NCI-H2171 (cell line): ENCODE data around the gene C7orf57.
"Not testable (repeated sequence)": the region's sequence is repeated elsewhere in the genome, so short reads cannot be mapped to it uniquely, and the experiment has no call there.

ENCODE experiments used
- DNase-seq: peaks from one replicate; lab custom pipeline; 2025; lab: John Stamatoyannopoulos, UW

C7orf57 gene

DNA sequence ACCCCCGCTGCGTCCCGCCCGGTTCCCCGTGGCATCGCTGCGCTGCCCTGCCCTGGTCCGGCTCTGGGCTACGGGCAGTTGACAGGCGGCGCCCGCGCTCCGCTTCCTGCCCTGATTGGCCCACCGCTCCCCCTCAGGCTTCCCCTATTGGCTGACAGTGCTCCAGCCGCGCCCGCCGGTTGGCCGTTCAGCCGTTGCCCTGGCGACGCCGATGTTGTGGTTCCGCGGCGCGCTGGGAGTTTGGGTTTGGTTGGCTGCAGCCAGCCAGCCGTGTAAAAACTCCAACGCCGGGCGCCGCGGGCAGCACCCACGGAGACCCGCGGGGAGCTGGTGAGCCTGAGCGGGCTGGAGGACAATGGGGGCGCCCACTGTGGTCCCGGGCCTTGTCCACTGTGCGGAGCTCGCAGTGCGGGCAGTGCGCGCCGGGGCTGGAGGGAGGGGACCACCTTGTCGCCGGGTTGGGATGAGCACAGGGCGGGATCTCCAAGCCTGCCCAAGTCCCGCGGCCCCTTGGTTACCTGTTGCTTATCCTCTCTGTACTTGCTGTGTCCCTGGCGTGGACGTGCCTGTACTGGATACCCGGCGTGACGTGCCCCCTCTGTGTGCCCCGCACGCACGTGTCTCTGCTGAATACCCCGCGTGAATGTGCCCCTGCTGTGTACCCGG, at the start of gene C7orf57:
TSS of gene C7orf57 (plus strand) at position 243 of the 666 bp plus-strand sequence. CDS start 766 bp downstream, outside the sequence.
- DNase-seq = peak; percentile 49

DNA sequence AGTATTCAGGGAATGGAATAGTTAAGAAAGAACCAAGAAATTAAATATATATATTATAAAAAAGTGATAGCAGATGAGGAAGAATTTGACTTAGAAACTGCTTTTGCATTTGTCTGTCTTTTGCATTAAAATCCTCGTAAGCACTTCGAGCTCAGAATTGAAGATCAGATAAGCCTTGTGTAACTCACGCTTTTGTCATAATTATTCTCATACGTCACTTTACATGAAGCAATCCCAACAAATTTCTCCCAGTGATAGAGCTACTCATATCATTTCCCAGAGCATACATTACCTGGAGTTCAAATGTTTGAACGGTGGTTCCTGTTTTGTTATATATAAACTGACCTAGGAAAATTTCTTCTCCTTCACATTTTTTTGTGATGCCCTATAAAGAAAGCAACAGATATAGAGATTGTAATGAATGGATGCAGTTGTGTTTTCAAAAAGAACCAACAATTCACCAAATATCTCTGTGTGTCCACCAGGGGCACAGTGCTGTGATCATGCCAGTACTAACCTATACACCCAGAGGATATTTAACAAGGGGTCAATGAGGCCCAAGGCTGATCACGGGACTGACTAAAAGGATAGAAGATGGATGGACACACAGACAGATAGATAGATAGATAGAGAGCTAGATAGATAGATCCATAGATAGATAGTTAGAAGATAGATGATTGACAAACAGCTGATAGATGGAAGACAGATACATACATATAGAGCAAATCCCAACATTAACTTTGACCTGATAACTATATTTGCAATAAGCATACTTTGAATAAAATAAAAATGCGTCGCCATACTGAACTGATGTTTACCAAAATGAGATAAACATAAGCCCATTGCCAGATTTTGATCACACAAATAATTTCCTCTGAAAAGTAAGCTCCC, 46.6 kb upstream of the C7orf57 start:
- no peak for DNase-seq

DNA sequence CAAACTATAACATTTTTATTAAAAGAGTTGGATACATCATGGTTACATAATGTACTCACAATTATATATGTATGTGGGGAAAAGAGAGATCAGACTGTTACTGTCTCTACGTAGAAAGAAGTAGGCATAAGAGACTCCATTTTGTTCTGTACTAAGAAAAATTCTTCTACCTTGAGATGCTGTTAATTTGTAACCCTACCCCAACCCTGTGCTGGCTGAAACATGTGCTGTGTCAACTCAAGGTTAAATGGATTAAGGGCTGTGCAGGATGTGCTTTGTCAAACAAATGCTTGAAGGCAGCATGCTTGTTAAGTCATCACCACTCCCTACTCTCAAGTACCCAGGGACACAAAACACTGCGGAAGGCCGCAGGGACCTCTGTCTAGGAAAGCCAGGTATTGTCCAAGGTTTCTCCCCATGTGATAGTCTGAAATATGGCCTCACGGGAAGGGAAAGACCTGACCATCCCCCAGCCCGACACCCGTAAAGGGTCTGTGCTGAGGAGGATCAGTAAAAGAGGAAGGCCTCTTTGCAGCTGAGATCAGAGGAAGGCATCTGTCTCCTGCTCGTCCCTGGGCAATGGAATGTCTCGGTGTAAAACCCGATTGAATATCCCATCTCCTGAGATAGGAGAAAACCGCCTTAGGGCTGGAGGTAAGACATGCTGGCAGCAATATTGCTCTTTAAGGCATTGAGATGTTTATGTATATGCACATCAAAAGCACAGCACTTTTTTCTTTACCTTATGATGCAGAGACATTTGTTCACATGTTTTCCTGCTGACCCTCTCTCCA, 45.5 kb upstream of the C7orf57 start:
- DNase-seq = not testable (repeated sequence)

DNA sequence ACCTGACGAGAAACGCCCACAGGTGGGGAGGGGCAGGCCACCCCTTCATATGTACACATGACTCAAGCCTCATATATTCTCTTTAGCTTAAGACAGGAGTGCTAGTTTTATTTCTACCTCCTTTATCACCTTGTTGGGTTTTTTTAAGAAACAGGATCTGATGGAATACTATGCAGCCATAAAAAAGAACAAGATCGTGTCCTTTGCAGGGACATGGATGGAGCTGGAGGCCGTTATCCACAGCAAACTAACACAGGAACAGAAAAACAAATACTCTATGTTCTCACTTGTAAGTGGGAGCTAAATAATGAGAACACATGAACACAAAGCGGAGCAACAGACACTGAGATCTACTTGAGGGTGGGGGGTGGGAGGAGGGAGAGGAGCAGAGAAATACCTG, 44.8 kb upstream of the C7orf57 start:
- no peak for DNase-seq

DNA sequence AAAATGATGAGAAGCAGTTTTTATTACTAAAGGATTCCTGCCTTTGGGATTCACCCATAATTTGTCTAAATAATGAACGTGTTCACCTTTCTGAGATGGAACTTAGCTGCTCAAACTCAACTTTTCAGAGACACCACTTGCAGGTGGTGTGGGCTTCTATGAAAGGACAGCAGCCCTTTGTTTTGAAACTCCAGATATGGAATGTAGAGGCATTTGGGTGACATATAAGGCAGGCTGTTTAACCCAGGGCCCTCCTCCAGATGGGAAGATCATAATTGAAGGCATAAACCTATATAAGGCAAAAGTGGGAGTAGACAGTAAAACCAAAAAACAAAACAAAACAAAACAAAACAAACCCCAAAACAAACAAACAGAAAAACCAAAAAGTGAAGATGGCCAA, 44.1 kb upstream of the C7orf57 start:
- no peak for DNase-seq

DNA sequence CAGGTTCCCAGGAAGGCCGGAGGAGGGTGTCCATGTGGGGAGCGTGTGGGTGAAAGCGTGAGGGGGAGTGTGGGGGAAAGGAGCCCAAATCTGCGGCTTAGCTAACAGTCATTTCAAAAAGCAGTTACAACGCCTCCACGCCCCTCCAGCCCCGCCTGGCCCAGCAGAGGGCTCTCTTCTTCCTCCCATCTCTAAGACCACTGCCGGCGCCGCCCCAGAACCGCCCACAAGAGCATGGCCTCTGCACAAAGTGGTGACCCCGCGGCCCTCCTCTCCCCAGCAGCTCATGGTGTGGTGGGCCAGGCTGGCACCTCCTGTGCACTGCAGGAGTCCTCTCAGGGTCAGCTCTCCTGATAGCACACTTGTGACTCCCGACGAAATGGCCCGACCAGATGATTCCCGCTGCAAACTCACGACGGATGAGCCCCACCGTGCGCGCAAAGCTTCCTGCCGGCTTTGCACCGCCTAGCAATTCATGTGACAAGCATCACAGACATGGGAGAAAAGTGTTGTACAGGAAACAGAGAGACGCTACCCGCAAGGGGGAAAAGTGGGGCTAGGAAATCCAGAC, 43.5 kb upstream of the C7orf57 start:
- no peak for DNase-seq

DNA sequence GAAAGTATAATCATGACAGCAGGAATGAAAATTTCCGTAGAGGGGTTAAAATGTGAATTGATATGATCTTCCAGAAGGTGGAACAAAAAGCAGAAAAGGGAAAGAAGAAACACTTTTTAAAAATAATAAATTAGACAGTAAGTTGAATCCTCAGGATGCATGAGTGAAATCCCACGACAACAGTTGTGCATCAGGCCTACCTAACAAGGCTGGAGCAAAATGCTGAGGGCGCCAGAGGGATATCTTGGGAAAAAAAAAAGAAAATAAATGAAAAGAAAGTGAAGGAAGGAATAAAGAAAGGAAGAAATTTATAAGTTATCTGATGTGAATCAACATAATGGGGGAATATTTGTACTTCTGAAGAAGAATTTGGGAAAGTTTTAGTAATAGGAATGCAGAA, 42.9 kb upstream of the C7orf57 start:
- DNase-seq = no peak

DNA sequence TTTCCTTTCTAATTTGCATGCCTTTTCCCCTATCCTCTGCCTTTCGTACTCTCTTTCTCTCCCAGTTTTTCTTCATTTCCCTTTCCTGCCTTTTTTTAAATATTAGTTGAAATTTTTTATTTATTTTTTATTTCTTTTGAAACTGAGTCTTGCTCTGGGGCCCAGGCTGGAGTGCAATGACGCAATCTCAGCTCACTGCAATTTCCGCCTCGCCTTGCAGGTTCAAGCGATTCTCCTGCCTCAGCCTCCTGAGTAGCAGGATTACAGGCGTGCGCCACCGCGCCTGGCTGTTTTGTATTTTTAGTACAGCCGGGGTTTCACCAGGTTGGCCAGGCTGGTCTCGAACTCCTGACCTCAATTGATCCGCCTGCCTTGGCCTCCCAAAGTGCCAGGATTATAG, 35.9 kb upstream of the C7orf57 start:
- DNase-seq = no peak

DNA sequence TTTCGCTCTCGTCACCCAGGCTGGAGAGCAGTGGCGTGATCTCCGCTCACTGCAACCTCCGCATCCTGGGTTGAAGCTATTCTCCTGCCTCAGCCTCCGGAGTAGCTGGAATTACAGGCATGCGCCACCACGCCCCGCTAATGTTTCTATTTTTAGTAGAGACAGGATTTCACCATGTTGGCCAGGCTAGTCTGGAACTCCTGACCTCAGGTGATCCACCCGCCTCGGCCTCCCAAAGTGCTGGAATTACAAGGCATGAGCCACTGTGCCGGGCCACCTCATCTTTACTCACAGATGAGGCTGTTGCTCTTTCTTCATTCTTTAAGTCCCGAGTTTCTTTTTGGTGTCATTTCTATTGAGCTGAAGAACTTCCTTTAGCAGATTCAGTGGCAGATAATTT, 35.2 kb upstream of the C7orf57 start:
- not testable (repeated sequence) for DNase-seq

DNA sequence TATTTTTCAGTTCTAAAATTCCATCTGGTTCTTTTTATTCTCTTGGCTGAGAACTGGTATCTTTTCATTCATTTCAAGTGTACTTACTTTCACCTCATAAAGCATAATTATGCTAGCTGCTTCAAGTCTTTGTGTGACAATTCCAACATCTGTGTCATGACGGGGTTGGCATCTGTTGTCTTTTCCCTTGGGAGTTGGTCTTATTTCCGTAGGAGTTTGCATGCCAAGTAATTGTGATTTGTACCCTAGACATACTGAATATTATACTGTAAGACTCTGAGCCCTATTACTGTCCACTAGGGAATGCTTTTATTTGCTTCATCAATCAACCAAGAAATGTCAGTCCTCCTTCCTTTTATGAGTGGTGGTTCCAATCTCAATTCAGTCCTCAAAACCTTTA, 31.3 kb upstream of the C7orf57 start:
- DNase-seq = peak; percentile 90

DNA sequence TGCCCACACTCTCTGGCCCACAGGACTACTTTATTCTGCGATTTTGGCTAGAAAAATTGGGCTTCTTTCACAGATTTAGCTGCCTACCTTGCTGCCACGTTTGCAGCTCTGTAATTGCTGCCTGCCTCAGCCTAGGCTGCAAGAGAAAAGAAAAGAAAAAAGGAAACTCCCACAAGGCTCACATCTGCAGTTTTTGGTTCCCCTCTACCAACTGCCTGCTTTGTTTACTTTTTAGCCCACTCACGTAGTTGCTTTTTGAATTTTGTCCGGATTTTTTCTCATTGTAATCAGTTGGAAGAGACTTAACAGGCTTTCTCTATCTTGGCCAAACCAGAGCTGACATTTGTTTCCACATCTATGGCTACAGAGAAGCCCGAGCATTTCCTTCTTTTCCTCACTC, 30.7 kb upstream of the C7orf57 start:
- no peak for DNase-seq

DNA sequence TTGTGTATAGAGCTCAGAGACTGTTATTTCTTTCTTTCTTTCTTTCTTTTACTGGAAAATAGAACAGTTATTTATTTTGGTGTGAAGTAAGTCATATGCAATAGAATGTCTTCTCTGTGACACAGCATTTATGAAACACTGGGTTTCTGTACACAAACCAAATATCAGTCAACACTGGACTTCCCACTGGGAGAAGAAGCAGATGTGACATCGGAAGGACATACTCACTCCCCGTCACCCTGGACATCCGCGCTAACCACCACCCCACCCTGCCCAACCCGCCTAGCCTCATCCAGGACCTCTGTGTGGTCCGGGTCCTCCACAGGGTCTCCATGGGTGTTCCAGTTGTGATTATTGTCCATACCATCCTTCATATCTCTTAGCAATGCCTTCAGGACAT, 28.5 kb upstream of the C7orf57 start:
- no peak for DNase-seq

DNA sequence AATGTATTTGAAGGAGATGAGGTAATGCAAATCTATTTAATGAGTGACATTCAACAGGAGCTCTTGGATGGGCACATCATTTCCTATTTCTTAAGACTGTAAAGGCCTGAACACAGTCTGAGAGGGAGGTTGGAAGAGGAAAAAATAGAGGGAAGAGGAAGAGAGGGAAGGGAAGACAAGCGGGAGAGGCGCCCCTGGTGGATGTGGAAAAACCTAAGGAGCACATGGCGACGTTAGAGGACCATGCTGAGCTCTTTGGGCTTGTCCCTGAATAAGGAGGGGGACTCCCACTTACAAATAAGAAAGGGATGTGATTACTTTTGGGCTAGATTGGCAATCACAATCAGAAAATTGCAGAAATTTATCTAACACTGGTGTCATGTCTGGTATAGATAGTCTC, 26.1 kb upstream of the C7orf57 start:
- no peak for DNase-seq

DNA sequence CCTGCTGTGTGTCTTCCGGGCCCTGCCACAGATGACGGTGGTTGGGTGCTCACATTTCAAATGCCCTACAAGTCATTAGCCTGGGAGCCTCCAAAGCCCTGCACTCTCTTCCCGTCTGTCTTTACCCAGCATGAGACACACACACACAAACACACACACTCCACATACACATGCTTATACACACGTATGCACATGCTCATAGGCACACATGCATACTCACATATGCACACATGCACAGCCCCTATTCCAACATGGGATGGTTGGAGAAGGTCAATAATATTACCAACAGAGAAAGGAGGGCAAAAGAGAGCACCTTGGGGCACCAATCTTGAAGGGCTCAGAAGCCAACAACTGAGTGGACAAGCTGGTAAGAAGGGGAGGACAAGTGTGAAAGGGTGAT, 25.4 kb upstream of the C7orf57 start:
- DNase-seq = no peak

DNA sequence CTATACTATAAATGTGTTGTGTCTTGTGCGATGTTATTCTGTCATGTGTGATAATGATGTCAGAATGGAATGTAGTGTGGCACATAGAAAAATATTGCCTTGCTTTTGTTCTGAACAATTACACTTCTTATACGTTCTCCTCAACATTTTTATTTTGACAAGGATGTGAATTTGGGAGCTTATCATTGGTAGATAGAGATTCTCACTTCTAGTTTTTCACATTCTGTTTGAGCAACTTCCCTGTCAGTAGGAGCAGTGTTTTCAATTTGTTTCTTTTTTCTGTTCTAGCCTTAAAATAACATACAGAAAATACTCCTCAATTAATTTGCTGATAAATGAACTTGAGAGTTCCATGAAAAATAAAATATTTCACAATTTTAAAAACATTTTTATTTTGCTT, 24.0 kb upstream of the C7orf57 start:
- DNase-seq = no peak

DNA sequence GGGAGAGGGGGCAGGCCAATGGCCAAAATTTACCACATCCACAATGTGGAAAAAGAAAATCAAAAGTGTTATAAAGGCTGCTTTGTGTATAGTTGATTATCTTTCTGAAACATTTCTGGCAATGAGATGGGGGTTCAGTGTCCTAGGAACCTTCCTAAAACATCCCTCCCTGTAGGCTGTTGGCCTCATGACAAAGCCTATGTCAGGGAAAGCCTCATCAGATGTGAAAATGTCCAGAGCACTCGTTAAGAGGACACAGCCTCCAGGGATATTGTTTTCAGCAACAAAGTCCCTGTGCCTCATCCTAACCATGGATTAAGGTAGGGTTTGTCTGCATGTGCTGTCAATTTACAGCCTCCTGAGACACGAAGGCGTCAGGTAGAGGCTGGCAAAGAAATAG, 23.4 kb upstream of the C7orf57 start:
- DNase-seq = no peak

DNA sequence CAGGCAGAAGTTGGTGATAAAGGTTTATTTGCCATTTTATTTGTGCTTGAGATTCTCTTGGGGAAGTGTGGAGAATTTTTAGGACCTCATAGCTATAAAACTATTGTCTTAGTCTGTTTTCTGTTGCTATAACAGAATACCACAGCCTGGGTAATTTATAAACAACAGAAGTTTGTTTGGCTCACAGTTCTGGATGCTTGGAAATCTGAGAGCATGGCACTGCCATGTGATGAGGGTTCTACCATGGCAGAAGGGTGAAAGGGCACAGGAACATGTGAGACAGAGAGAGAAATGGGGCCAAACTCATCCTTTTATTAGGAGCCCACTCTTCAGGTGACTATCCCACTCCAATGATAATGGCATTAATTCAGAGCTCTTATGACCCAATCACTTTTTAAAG, 18.7 kb upstream of the C7orf57 start:
- DNase-seq = no peak

DNA sequence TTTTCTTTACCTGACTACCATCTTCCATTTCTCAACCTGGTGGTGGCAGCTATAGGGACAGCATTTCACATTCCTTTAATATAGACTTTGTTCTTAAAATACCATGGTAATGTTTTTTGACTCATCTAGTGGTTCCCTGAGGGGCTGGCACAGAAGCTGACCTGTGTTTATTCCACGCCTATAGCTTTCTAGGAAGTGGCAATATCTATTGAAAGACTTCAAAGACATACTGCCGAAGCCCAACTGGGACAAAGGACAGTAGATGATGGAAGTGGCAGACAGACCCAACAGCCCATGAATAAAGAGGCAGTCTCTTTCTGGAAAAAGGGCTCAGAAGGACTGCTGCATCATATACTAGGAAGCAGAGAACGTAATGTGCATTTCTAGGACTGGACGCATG, 17.7 kb upstream of the C7orf57 start:
- no peak for DNase-seq

DNA sequence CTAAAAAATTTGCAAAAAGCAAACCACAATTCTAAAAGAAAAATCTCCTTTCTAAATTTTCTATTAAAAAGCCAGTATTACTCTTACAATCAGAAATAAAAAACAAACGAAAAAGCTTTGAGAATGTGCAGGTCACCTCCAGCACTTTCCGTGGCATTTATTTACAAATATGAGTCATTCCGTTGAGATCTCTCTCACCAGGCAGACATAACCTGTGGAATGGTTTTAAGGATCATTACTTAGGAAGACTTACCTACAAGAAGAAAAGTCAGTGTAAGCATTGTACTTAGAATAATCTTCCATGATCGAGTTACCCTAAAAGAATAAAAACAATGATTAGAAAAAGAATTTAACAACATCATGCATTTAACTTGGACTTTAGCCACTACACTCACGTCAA, 9.7 kb upstream of the C7orf57 start:
- no peak for DNase-seq

DNA sequence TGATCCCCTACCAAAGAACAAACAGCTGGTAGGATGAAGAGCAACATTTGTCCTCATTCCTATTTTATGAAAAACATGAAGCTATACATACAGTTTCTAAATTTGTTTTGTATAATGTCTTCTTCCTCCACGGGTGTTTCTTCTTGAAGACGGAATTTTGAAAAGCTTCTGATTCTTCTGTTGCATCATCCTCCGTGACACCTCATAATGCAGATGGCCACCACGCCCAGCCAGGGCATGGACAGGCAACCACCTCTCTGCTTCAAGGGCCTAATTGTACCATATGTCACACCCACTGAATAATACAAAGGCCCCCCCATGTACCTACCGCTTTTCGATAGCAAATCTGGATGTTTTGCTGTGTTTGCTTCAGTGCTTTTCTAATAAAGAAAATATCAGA, 6.4 kb upstream of the C7orf57 start, which contains the start of gene SUN3:
TSS of gene SUN3 (minus strand) at position 170 of the 400 bp plus-strand sequence. CDS start at position 1, 169 bp downstream.
- no peak for DNase-seq

DNA sequence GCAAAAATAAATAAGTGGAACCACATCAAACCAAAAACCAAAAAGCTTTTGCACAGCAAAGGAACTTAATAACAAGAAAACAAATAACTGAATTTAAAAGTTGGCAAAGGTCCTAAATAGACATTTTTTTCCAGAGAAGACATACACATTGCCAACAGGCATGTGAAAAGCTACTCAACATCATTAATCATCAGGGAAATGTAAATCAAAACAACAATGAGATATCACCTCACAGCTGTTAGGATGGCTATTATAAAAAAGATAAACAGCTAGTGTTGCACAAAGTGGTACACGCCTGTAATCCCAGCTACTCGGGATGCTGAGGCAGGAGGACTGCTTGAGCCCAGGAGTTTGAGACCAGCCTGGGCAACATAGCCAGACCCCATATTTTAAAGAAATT, 4.2 kb upstream of the C7orf57 start:
- DNase-seq = no peak

DNA sequence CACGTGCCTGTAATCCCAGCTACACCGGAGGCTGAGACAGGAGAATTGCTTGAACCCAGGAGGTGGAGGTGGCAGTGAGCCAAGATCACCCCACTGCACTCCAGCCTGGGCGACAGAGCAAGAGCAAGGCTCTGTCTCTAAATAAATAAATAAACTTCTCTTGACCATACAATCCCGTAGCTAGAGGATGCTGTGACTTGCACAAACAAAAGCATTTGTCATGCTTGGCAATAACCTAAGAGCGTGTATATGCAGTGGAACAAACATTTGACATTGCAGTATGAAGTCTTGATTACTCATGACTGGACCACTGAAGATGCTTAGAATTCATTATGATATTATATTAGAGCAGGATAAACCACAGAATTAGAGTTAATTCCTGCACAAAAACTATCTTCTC, 1.4 kb upstream of the C7orf57 start:
- DNase-seq = no peak
